ENCODE data around the gene GPC5. TPM values are rescaled to one million over a fixed set of nuclear protein-coding genes. Genes with fewer than 3 reads are reported as not detected.

Gene GPC5
- total RNA-seq, 1 experiment from 2014 or later: 0.26 TPM

DNA sequence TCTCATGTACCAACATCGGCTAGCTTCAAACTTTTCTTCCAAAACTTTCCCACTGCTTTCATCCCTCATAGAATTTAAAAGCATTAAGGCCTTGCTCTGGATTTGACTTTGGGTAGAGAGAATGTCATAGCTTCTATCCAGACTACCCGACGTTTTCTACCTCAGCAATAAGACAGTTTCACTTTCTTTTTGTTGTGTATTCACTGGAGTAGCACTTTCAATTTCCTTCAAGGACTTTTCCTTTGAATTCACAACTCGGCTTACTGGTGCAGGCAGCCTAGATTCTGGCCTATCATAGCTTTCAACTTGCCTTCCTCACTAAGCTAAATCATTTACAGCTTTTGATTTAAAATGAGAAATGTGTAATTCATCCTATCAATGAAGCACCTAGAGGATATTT, 1407.8 kb downstream of the GPC5 start:
- no peaks in the 10 kb centered on the region for H3K9me3 ChIP-seq (ENCODE audit: control insufficient read depth, insufficient read depth, low read depth, low read length)
- H3K27me3 ChIP-seq (ENCODE audit: control insufficient read depth, insufficient read depth, low read length): no peaks in the 10 kb centered on the region
- BruUV-seq (replicated peaks): no TSS peak
- peak overlapping the region; percentile 33 to 54 for H3K4me3 ChIP-seq (ENCODE audit: low read depth in 2 of 2, low read length in 2 of 2)
- ATAC-seq: no peak
- no peaks in the 10 kb centered on the region for H3K4me1 ChIP-seq (ENCODE audit: control insufficient read depth, insufficient read depth, low read length)
- ChIA-PET POLR2A (no interaction called here), CTCF (no interaction called here)
- TF ChIP-seq SIN3A (IDR thresholded peaks at IDR 0.05; ENCODE audit: borderline replicate concordance, insufficient read depth, low read depth, low read length) (no peak), TCF7L2 (IDR thresholded peaks at IDR 0.05; ENCODE audit: low read depth, low read length) (no peak), POLR2AphosphoS5 (IDR thresholded peaks at IDR 0.05; ENCODE audit: low read depth, low read length) (no peak)
- TF ChIP-seq, protein P1, sequence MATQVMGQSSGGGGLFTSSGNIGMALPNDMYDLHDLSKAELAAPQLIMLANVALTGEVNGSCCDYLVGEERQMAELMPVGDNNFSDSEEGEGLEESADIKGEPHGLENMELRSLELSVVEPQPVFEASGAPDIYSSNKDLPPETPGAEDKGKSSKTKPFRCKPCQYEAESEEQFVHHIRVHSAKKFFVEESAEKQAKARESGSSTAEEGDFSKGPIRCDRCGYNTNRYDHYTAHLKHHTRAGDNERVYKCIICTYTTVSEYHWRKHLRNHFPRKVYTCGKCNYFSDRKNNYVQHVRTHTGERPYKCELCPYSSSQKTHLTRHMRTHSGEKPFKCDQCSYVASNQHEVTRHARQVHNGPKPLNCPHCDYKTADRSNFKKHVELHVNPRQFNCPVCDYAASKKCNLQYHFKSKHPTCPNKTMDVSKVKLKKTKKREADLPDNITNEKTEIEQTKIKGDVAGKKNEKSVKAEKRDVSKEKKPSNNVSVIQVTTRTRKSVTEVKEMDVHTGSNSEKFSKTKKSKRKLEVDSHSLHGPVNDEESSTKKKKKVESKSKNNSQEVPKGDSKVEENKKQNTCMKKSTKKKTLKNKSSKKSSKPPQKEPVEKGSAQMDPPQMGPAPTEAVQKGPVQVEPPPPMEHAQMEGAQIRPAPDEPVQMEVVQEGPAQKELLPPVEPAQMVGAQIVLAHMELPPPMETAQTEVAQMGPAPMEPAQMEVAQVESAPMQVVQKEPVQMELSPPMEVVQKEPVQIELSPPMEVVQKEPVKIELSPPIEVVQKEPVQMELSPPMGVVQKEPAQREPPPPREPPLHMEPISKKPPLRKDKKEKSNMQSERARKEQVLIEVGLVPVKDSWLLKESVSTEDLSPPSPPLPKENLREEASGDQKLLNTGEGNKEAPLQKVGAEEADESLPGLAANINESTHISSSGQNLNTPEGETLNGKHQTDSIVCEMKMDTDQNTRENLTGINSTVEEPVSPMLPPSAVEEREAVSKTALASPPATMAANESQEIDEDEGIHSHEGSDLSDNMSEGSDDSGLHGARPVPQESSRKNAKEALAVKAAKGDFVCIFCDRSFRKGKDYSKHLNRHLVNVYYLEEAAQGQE (IDR thresholded peaks at IDR 0.05; ENCODE audit: insufficient read depth in 1 of 2, low read depth in 2 of 2, low read length in 1 of 2): no peak
- TF ChIP-seq, protein P2, sequence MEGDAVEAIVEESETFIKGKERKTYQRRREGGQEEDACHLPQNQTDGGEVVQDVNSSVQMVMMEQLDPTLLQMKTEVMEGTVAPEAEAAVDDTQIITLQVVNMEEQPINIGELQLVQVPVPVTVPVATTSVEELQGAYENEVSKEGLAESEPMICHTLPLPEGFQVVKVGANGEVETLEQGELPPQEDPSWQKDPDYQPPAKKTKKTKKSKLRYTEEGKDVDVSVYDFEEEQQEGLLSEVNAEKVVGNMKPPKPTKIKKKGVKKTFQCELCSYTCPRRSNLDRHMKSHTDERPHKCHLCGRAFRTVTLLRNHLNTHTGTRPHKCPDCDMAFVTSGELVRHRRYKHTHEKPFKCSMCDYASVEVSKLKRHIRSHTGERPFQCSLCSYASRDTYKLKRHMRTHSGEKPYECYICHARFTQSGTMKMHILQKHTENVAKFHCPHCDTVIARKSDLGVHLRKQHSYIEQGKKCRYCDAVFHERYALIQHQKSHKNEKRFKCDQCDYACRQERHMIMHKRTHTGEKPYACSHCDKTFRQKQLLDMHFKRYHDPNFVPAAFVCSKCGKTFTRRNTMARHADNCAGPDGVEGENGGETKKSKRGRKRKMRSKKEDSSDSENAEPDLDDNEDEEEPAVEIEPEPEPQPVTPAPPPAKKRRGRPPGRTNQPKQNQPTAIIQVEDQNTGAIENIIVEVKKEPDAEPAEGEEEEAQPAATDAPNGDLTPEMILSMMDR (IDR thresholded peaks at IDR 0.05): no peak
- no peaks in the 10 kb centered on the region for H3K36me3 ChIP-seq (ENCODE audit: control insufficient read depth, insufficient read depth, low read length)
- peak overlapping the region; percentile 44; the same call in 1 of the 2 replicates for H3K27ac ChIP-seq (ENCODE audit: low read length)
- in situ Hi-C loops (cut with HindIII; ENCODE audit: low pct_unique_long_range_greater_than_20kb, low sequenced_read_pairs) (no loop called here), intact Hi-C loops (cut with micrococcal nuclease; ENCODE audit: unreplicated experiment) (no loop called here)
- DNase-seq (ENCODE audit: low read depth, low spot score): no peak

DNA sequence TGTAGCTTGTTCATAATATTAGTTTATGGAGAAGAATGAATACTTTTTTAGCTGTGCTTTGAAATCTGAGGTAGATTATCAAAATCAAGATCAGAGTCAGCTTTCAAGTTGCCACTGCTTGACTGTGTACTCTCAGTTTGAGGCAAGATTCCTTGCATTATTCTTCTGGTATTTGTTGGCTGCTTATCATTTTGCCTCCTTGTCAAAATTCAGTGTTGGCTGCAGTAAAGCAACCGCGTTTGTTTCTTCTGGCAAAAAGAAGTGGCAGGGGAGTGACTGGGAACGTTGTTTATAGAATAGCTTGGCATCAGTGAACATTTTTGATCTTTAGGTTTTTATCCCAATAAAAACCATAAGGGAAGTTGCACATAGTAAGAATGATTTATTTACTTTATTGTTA, 1408.9 kb downstream of the GPC5 start:
- in situ Hi-C loops (cut with HindIII; ENCODE audit: low pct_unique_long_range_greater_than_20kb, low sequenced_read_pairs) (no loop called here), intact Hi-C loops (cut with micrococcal nuclease; ENCODE audit: unreplicated experiment) (no loop called here)
- BruUV-seq (replicated peaks): no TSS peak
- Histone ChIP-seq H3K9me3 (ENCODE audit: control insufficient read depth, insufficient read depth, low read depth, low read length) (no peaks in the 10 kb centered on the region), H3K36me3 (ENCODE audit: control insufficient read depth, insufficient read depth, low read length) (no peaks in the 10 kb centered on the region), H3K27ac (ENCODE audit: low read length) (no peak overlapping the region), H3K4me1 (ENCODE audit: control insufficient read depth, insufficient read depth, low read length) (no peaks in the 10 kb centered on the region), H3K4me3 (ENCODE audit: low read depth in 2 of 2, low read length in 2 of 2) (no peak overlapping the region), H3K27me3 (ENCODE audit: control insufficient read depth, insufficient read depth, low read length) (no peaks in the 10 kb centered on the region)
- ChIA-PET POLR2A (no interaction called here), CTCF (no interaction called here)
- ATAC-seq (no peak), DNase-seq (ENCODE audit: low read depth, low spot score) (no peak)
- TF ChIP-seq POLR2AphosphoS5 (IDR thresholded peaks at IDR 0.05; ENCODE audit: low read depth, low read length) (no peak), TCF7L2 (IDR thresholded peaks at IDR 0.05; ENCODE audit: low read depth, low read length) (0 out of 2 replicates have a peak, but pooled peaks have one; percentile 35)
- TF ChIP-seq, protein P1 (IDR thresholded peaks at IDR 0.05; ENCODE audit: insufficient read depth in 1 of 2, low read depth in 2 of 2, low read length in 1 of 2): no peak
